Activated CD4-positive, alpha-beta T cell treated with anti-CD3 and anti-CD28 coated beads, Interleukin-10, Interleukin-2, amounts not matched to agents 100 ng/mL and 50 ng/mL, durations not matched to agents 16 hours and 8 hours (primary cell): ENCODE measurements around the gene TMEM266.

ENCODE experiments used
- DNase-seq: peaks from one replicate; pipeline ENCODE4 v3.0.0-alpha.2; 2020

The TMEM266 gene

GRCh38 chr15:76163457-76164295 is 103.9 kb downstream of the TMEM266 start:
- DNase-seq: no peak

DNA sequence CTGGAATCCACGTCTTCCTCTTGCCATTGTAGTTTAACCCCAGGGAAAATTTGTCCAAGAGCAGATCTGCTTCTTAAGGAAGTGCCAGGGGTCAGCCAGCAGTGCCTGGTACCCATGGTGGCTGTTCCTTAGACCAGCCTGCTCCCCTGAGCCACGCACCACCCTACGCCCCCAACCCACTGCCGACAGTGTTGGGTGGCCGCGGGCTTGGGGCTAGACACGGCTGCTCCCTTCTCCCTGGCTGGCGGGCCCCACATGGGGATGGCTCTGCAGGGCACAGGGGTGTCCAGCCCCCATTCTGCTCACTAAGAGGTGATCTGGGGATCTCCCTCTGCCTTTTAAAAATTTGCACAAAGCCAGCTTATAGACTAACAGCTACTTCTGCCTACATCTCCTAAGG is 104.8 kb downstream of the TMEM266 start:
- DNase-seq: no peak

DNA sequence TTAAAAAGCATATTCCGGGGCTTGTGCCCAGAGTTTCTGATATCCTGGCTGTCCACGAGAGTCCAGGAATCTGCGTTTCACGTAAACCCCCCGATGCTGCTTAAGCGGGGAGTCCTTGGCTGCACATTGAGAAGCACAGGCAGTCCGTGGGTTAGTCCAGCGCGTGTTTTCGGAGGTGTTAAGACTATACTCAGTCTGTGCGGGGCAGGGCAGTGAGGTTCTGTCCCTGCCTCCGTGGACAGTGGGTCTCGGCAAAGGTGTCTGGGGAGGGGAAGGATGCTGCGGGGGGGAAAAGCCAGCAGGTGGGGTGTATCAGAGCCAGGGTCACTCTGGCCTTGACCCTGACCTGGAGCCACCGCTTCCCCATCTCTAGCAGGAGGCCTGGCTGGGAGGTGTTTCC is 106.2 kb downstream of the TMEM266 start:
- no peak for DNase-seq

DNA sequence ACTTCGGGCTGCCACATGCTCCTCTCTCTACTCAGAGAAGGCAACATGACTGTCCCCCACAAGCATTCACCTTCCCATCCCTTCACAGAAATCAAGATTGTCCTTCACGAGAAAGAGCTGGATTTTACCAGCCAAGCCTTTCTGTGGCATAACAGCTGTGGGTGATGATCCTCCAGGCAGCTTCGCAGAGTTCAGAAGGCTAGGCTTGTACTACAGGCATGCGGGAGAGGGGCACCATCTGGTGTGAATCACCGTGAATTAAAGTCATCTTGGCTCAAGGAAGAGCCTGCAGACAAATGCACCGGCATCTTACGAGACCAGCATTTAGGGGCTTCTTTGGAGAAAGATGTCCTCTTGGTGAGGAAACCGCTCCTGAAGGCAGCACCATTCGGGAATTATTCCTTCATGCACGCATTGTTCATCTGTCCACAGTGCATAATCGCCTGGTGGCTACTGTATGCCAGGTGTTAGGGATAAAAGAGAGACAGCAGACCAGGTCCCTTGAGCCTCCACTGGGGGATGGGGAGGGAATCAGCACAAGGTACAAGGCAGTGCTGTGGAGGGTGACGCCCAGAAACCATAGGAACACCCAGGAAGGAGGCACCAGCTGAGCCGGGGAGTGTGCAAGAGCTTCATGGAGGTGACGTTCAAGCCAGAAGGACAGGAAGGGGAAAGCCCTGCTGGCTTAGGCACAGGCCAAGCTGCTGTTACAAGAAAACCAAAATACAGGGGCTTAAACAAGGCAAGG is 108.6 kb downstream of the TMEM266 start:
- no peak for DNase-seq

DNA sequence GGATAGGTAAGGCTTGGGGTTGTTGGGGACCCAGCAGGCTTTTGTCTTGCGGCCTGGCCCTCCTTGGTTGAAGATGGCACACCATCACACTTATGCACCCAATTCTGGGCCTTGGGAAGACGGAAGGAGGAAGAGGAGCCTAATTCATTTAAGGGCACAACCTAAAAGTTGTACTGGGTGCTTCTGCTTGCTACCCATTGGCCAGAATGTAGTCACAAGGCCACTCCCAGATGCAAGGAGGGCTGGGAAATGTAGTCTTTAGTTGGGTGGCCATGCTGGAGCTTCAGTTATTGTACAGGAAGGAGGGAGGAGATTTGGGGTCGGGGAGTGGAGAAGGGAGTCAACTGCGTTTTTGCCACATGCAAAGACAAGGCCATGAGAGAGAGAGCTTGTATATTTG is 109.2 kb downstream of the TMEM266 start:
- DNase-seq: peak; percentile 41

GRCh38 chr15:76169911-76170800 is 110.4 kb downstream of the TMEM266 start:
- no peak for DNase-seq

DNA sequence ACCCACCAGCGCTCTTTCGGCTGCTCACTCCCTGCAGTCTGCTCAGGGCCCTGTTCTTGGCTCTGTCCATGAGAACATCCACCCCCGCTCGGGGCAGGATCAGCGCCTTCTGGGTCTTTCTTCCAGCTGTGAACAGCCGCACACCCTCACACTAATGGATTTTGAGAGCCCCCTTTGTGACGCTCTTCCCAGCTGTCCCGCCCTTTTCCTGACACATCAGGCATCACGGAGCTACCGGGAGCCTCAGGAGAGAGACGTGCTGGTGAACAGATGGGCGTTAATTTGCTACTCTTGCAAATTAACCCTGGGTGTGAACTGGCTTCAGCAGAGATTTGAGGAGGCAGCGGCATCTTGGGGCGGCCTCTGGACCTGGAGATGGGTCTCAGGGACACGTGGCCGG is 113.0 kb downstream of the TMEM266 start:
- DNase-seq: no peak

DNA sequence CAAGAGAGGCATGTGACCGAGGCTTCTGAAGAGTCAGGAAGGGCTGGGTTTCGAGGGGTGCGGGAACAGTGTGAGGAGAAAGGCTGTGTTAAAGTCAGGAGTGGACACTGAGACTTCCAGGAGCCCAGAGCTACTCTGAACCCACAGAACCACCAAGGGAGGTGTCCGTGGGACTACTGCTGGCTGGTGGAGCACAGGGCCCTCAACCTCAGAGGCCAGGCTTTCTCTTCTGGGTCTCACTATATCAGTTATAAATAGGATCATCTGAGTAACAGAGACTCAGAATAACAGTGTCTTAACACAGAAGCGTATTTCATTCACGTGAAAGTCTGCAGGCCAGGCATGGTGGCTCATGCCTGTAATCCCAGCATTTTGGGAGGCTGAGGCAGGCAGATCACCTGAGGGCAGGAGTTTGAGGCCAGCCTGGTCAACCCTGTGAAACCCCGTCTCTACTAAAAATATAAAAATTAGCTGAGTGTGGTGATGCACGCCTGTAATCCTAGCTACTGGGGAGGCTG is 113.6 kb downstream of the TMEM266 start:
- no peak for DNase-seq

- DNase-seq: no peak
Measured at GRCh38 chr15:76174654-76175053, 114.9 kb downstream of the TMEM266 start.

- DNase-seq: no peak
Measured at GRCh38 chr15:76175442-76175841, 115.7 kb downstream of the TMEM266 start.

- DNase-seq: no peak
Measured at GRCh38 chr15:76176059-76176458, 116.3 kb downstream of the TMEM266 start.

DNA sequence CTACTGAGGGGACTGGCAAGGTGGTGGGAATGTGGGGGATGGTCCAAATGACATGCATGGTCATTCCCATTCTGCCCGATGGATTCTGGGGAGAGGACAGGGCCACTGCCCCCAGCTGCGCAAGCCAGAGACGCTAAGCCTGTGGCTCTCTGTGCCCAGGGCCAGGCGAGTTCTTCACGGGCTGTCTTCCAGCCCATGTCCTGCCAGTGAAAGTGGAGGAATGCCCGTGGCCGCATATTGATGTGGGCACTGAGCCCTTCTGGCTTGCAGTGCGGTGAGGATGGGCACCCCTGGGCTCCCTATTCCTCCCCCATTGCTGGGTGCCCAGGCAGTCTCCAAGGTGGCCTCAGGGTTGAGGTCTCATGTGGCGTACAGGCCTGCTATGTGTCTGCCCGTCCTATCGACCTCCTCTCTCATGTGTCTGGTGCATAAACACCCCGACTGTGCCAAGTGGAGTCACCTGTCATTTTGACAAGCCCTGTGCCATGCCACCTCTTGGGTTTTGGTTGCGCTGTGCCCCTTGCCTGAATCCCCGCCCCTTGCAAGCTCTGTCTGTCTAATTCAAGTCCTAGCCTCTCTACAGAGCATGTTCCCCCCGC is 116.8 kb downstream of the TMEM266 start:
- no peak for DNase-seq

DNA sequence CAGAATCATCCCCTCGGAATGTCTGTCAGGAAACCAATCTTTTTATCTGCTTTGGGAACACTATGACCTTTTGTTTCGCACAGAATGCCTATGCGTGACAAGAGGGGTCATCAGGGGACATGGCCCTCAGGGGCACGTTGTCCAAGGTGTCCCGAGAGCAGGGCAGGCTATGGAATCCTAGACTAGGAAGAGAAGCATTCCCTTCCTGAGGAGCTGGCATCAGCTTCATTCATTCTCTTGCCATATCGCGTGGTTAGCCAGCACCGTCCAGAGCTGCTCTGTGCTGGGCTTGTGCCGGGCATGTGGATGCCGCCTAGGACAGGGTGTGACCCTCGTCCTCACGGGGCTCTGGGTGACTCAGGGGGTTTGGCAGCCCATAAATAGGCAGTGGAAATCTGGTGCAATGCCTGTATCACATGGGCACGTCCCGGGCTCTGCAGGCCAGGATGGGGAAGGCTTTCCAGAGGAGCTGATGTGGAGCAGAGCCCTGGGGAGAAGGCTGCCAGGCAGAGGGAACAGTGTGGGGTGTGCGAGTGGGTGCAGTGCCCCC is 117.8 kb downstream of the TMEM266 start:
- no peak for DNase-seq

DNA sequence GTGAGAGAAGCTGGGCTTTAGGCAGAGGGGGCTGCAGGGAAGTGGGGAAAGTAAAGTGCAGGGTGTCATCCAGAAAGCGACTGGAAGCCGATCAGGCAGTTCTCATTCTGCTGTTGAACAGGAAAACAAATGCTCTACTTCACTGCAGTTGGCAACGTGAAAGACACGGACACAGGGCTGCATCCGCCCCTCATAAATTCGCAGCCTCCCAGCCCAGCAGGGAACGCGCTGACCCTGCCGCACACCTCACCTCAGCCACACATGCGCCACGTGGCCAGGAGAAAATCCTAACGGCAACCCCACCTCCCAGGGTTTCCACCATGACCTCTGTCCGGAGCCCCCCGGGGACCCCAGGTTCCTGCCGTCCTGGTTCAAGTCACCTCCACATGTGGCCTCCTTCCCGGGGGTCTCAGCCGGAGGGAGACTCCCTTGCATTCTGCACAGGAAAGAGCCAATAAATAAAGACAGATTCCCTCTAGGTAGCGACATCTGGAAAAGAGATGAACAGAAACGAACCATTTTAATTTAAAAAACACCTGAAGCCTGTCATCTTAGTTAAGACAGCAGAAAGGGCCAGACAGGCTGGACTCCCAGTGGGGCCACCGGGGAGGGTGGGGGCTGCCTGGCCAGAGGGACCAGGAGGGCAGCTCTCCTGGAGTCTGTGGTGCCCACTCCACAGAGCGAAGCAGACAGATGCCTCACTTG is 118.7 kb downstream of the TMEM266 start:
- DNase-seq: no peak

DNA sequence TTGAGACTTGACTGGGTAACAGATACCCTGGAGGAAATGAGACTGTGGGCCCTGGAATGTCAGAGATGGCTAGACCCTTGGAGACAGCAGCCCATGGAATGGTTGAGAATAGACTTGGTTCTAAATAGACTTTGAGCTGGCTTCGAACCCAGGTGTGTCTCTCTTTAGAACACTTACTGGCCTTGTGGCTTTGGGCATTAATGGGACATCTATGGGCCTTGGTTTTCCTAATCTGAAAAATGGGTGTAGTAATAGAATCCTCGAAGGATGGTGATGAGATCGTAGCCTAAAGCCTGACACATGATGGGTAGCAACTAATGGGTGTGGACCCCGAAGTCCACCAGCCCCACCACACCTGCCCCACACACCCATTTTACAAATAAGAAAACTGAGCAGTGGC is 119.2 kb downstream of the TMEM266 start:
- no peak for DNase-seq

DNA sequence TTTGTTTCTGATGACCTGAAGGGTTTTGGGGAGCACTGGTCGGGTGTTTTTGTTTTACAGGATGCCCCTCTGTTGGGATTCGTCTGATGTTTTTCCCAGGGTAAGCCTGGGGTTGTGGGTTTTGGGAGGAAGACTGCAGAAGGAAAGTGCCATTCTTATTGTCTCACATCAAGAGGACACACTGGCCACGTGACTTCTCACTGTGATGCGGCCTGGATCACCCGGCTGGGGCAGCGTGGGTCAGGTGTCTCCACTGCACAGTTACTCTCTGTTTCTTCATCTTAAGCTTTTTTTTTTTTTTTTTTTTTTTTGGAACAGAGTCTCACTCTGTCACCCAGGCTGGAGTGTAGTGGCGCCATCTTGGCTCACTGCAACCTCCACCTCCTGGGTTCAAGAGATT is 120.5 kb downstream of the TMEM266 start:
- DNase-seq: no peak

GRCh38 chr15:76181705-76182107 is 121.9 kb downstream of the TMEM266 start:
- peak; percentile 93 for DNase-seq

- no peak for DNase-seq
Measured at GRCh38 chr15:76183930-76184649, 124.3 kb downstream of the TMEM266 start.

DNA sequence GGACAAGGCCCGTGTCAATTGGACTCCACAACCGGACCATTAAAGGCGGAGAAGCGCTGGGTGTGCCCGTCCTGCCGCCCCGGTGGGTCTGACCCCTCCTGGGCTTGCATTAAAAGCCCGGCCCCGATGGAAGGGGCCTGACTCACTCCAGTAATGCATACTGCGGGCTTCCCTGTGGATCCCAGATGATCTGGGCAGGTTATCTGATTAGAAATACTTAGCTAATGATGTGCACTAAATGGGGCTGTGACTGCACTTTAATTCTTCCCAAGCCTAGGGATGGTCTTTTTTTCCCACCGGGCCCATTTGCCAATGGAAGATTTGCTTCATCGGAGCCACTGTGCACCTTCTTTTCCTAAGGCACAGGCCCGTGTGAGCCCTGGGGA is 124.9 kb downstream of the TMEM266 start:
- no peak for DNase-seq

DNA sequence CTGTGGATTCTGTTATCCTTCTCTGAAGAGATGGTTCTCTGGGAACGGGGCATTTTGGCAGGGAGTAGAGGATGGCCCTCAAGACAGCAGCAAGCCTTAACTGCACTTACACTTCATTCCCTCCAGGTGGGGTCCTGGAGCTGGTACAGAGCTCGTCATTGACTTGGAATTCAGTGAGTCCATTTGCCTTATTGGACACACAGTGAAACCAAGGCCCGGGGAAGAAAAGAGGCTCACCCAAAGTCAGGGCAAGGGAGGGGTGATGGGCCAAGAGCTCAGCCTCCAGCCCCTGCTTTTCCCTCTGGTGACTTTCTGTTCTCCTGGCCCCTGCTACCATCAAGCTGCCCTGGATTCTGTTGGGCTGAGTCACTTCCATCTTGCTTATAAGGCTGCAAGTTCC is 125.9 kb downstream of the TMEM266 start:
- peak; percentile 43 for DNase-seq

DNA sequence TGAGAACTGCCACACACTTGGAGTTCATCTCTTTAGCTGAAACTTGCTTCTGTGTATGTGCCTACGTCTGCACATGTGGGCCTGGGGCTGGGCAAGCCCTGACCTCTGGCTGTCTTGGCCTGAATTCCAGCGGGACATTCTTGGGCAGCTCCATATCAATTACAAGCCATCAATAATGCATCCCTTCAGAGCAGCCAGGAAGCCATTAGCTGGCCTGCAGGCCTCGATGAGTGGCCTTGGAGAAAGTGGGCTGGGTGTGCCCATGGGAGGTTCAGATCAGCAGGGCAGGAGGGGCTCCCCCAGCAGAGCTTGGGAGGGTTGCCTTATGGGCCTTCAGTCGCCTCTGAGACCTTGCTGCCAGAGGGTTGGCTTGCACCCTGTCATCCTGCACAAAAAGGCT is 127.4 kb downstream of the TMEM266 start:
- DNase-seq: no peak
